GM19043 (cell line): ENCODE measurements around the gene PSMD12.
"Not testable (repeated sequence)": the region's sequence is repeated elsewhere in the genome, so short reads cannot be mapped to it uniquely, and the experiment has no call there.

Experiments
- ATAC-seq: cut with Tn5 transposase; IDR thresholded peaks from one replicate; pipeline ENCODE4 v1.9.1; 2021; ENCODE audit warnings: low read depth; ENCODE audit not compliant: unreplicated experiment

The PSMD12 gene

DNA sequence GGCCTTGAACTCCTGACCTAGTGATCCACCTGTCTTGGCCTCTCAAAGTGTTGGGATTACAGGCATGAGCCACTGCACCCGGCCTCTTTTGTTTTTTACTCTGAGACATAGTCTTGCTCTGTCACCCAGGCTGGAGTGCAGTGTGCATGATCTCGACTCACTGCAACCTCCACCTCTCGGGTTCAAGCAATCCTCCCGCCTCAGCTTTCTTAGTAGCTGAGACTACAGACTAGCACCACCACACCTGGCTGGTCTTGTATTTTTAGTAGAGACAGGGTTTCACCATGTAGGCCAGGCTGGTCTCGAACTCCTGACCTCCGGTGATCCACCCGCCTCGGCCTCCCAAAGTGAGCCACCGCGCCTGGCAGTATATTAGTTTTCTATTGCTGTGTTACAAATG is 22.2 kb upstream of the PSMD12 start:
- not testable (repeated sequence) for ATAC-seq

DNA sequence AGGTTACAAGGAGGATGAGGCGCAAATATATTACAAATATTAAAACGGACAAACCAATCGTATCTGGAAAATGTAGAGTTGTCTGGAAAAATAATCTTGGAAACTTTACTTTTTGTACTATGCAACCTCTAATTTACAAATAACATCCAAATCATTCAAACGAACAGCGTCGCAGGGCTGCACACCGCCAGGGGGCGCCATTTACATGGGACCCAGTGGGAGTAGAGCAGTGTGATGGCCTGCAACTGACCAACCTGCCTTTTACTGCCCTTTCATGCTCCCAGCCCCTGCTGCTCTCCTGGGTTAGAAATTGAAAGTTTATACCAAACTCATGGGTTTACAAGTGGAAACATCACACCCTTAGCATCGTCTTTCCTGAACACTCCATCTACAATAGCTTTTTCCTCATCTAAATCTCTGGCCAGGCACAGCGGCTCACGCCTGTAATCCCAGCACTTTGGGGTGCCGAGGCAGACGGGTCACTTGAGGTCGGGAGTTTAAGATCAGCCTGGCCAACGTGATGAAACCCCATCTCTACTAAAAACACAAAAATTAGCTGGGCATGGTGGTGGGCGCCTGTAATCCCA is 20.7 kb upstream of the PSMD12 start:
- ATAC-seq = no peak

DNA sequence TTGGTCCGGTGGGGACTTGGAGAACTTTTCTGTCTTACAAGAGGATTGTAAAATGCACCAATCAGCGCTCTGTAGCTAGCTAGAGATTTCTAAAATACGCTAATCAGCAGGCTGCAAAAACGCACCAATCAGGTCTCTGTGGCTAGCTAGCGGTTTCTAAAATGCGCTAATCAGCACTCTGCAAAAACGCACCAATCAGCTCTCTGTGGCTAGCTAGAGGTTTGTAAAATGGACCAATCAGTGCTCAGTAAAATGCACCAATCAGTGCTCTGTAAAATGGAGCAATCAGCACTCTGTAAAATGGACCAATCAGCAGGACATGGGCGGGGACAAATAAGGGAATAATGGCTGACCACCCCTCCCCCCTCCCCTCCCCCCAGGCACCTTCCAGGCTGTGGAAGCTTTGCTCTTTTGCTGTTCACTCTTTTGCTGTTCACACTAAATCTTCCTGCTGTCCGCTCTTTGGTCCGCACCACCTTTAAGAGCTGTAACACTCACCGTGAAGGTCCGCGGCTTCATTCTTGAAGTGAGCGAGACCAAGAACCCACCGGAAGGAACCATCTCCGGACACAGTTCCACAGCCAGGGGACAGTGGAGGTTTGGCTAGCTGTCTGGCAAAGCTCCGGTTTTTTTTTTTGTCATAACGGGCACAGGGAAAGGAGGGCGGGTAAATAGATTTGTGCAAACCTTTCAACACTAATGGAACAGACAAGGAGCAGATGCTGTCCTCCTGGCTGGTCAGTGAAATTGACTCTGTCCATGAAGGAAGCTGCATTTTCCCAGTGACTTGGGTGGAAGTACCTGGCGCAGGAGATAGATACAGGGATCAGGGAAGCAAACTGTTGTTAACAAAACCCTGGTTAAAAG is 19.0 kb upstream of the PSMD12 start:
- ATAC-seq = no peak

DNA sequence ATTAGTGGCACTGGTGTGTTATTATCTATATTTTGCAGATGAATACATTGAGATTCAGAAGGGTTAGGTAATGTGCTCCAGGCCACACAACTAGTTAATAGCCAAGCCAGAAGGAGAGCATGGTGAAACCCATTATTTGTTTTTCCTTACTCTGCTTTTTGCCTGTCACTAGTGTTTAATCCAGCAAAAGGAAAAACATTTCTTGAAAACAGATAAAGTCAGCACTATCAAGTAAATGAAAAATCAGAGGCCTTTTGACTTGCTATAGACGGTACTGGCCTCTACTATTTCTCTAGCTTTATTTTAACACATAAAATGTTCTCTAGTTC is 15.5 kb upstream of the PSMD12 start:
- no peak for ATAC-seq

DNA sequence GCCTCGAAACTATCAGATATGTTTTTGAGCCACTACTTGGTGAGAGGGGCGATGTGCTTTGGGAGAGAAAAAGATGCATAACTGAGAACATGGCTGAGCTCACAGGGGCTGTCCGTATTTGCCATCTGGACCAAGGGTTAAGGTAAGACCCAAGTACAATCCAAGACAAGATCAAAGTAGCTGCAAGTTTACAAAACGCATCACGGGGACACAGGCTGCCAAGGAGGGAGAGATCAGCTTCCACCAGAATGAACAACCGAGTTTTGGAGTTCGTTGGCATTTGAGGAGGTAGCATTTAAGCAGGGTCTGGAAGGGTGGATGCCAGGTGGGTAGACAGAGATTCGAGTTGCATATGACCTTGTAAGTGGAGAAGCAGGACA is 12.9 kb upstream of the PSMD12 start:
- ATAC-seq = no peak

DNA sequence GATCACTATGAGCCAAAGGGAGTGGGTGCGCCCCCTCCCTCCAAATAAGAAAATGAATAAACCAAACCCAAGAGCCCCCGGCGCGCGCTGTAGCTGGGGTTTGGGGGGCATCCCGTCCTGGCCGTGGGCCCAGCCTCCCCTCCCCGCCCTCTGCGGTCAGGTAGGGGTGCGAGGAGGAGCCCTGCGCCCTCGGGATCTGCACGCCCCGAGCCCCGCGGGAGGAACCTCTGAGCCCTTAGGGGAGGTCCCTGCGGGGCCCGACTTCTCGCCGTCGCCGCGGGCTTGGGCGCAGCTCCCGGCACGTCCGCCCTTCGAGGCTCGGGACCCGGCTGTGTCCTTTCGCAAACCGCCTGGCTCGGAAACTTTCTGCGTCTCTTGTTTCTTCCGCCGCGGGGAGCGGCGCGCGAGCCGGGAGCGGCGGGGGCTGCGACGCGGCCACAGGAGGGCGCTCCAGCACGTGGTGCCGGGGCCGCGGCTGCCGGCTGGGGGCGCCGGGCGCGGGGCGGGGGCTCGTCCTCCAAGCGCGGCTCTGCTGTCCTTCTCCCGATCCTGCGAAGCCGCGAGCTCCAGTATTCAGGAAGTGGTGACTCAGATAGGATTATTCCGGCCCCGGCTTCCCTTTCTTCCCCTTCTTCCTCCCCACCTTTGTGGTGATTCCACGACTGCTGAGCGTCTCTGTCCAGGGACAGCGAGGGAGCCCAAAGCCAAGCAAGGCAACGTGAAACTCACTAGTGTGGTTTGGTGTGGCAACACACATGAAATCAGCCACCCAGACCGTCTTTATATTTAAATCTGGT is 12.3 kb upstream of the PSMD12 start:
- ATAC-seq = no peak

DNA sequence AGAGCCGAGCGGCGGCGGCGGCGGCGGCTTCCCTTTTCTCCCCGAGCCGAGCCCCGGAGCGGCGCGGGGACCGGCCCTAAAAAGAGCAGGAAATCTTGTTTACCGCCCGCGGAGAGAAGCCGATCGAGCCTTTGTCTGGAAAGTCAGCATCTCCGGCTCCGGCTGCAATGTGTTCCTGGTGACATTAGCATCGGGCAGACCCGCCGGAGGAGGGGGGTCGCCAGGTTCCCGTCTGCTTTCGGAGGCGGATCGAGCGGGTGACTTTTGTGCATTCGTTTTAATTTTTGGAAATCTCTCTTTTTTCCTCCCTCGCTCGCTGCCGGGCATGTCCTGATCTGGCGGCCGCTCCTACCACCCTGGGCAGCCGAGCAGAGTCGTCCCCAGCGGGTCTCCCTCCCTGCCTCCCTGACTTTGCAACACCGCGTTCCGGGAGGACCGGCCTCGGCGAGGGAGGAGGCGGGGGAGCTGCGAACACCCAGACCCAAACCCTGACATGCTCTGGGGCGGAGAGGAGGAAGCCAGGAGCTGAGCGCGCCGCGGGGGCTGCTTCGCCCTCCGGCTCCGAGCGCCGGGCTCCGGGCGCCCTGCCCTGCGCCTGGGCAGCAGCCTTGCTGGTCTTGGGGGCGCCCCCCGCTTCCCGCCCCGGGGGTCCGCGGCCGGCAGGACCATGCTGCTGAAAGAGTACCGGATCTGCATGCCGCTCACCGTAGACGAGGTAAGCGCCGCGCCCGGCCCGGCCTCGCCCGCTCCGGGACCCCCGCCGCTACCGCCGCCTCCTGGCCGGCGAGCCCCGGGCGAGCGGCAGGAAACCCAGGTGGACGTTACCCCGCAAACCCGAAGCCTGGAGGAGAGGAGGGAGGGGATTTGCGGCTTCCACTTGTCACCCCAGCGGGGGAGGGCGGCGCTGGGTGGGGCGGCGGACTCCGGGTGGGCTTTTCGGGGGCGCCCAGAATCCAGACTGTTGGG is 11.4 kb upstream of the PSMD12 start:
- no peak for ATAC-seq

DNA sequence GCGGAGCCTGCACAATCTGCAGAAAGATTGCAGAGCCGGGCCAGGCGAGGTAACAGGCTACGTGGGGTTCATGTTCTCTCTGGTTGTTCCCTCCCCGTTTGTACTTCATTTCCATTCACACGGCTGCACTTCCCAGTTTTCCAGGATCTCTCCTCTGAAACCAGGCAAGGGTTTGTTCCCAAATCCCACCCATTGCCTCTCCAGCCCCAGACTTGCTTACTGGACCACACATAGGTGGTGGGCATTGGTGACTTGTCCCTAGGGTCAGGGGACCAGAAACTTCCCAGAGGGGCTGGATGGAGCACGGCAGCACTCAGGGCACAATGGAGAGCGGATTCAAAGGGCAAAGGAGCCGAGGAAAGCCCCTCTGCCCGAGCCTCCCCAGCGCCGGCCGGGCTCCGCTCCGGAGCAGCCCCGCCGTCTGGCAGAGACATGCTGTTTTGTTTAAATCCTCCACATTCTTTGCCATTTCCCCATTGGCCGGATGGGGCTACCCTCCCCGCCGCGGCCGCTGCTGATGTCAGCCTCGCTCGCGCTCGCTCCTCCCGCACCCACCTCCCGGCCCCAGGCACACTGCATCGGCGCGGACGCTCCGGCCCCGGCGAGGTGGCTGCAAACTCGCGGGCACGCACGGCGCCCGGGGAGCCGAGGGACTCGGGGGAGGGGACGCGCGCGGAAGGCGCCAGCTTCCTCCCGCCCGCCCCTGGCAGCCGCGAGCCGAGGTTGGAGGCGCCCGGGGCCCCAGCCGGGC is 10.5 kb upstream of the PSMD12 start, which contains the start of gene PITPNC1:
Gene PITPNC1, plus strand, starts transcription at position 545 of the 751 bp plus-strand sequence.
- ATAC-seq = peak; percentile 65

DNA sequence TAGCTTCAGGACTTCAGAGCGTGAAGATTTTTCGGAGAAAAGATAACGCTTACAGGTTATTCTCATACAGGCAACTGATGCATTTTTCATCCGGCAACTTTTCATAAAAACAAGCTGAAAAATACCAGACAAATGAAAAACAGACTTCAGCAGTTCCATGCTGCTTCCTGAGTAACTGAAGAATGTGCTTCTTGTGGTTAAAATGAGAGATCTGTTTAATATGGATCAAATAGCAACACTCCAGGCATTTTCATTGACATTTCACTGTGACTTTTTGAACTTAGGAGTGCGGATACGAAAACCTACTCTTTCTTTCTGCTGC is 10.0 kb upstream of the PSMD12 start:
- no peak for ATAC-seq

DNA sequence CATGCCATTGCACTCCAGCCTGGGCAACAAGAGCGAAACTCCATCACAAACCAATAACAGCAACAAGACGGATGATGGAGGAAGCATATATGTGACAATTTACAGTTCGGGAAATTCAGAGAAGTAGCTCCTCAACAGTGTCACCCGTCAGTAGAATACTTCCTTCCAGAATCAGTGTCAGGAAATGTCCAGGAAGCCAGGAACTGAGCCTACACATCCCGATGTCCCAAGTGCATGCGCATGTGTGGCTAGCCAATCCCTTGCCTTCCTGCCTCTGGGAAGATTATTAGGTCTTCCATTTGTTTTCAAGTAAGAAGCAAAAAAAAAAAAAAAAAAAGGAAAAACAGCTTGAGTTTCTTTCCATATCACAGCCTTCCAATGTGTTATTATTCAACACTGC is 9.3 kb upstream of the PSMD12 start:
- no peak for ATAC-seq

DNA sequence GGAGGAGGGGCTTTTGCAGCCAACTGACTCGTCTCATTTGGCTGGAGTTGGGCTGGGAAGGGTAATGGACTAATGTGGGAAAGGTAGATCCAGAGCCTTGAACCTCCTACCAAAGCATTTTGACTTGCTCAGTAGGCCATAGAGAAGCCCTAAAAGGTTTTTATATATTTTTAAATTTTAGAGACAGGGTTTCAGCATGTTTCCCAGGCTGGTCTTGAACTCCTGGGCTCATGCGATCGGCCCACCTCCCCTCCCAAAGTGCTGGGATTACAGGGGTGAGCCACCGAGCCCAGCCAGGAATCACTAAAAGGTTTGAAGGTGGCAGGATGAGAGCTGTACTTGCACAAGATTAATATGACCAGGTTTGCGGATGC is 8.7 kb upstream of the PSMD12 start:
- no peak for ATAC-seq

DNA sequence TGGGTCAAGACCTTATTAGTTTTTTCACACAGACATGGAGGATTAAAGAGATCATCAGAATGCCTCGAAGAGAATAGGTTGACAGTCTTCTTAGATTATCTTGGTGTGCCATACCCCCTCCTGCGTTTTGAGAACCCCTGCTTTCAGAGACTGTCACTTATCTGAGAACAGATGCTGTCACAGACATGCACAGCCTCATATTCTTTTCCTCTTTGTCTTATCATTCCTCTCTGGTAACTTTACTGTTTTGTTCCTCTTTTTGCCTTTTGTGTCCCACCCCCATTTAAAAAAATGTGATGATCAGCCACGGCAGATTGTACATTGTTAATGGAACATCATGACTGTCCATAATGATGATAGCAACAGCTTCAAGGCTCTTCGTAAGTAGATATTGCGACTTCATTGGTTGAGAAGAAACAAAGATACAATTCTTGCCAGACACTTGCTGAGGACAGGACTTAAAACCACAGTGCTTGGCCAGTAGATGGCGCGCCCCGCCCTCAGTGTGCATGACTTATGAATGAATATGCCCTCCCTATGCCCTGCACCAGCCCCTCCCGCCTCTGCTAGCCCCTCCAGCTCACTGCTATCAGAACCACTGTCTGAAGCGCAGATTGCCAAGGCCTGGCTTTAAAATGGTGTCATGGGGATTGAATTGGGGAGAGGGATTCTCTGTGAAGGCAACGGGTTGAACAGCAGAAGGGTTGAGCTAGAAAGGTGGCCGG is 8.1 kb upstream of the PSMD12 start:
- peak; percentile 40 for ATAC-seq

DNA sequence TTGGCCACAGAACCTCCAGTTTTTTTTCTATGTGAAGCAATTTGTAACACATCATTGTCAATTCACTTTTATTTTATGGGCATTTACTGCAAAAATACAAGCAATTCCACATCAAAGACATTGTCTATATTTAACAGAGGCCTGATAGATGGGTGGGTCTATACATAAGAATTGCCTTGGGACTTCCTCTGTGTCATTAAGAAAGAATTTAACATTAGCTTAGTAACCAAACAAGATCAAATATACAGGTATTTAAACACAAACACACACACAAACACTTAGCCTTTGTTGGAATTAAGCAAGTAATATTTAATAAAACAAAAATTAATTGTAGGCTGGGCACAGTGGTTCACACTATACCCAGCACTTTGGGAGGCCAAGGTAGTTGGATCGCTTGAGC is 6.4 kb upstream of the PSMD12 start:
- ATAC-seq = no peak

DNA sequence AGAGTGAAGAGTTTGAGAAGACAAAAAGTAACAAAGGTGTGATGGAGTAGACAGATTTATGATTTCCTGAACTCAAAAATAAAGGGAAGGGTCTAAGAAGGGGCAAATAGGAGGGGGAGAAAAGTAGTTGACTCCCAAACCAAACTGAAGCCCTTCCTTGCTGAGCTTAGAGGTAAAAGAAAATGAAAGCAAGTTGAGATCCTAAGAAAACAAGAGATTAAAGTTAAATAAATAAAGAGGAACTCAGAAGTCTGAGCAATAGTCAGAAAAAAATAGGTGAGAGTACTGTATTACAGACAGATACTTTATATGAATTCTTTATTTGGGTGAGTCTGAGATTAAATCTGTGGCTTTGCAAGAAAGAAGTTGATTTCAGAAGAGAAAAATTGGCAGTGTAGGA is 3.3 kb upstream of the PSMD12 start:
- ATAC-seq = no peak

DNA sequence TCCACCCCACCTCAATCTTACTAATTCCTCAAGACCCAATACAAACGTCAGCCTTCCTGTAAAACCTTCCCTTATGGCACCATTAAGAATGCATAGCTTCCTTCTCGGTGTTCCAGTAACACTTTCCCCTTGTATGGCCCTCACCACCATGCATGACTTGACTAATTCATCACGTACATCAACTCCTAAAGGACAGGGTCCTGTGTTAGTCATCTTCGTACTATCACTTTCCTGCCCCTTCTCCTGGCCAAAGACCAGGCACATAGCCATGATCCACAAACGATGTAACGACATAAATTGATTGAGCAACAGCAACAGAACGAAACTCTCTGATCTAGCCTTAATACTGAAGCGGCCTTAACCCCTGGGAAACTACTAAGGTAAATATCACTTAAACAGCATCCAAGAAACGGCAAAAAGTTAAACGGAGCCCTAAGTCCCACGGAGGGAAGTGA is 612 bp downstream of the PSMD12 start:
- no peak for ATAC-seq

DNA sequence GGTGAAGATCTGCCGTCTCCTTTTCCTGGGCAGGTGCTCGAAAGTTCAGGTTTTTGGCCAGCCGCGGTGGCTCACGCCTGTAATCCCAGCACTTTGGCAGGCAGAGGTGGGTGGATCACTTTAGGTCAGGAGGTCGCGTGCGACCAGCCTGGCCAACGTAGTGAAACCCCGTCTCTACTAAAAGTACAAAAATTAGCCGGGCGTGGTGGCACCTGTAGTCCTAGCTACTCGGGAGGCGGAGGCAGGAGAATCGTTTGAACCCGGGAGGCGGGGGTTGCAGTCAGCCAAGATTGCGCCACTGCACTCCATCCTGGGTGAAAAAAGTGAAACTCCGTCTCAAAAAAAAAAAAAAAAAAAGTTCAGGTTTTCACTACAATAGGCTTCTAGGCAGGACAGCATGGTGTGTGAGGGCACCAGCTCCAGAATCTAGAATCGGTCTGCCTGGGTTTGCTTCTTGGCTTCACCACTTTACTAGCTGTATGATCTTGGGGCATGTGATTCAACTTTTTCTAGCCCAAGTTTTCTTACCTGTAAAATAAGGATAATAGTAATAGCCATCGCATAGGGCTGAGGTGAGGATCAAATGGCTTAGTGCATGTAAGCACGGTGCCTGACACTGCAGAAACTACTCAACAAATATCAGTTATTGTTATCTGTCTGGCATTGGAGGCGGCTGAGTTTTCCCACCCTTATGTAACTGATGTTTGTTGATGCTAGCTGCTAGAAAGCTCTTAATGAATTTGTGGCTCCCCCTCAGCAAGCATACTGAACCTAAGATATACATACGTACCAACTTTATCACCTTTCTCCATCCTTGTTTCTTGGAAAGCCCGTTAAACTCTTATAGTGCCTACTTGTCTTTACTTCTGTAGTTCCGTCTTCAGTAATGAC is 1.3 kb downstream of the PSMD12 start:
- ATAC-seq = no peak

DNA sequence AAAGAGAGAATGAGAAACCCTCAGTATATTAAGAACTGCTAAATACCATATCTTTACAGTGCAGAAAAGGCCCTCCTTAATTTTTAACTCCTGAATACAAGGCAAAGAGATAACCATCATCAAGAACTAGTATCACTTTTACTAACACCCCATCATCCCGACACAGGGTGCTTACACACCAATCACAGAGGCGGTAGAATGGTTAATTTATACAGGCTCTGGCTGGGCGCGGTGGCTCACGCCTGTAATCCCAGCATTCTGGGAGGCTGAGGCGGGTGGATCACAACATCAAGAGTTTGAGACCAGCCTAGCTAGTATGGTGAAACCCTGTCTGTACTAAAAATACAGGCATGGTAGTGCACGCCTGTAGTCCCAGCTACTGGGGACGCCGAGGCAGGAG is 4.2 kb downstream of the PSMD12 start:
- ATAC-seq = no peak

DNA sequence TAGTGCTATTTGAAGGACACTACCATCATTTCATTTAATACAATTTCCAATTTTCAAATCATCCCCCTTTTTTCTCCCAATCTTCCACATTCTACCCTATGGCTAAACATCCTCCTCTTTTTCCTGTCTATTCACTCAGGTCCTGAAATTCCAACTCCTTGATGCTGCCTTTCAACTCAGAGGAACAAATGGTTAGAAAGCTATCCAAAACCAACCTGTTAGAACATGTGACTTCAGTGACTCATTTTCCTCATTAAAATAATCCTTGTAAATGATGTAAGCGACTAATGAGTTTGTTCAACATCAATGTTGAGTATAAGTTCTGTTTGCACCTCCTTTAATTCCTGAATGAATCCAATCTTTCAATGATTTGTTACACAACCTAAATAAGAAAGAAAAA is 5.5 kb downstream of the PSMD12 start:
- no peak for ATAC-seq
